HT1080 (cell line): ENCODE measurements around the gene MAP3K8. TPM values are rescaled to one million over a fixed set of nuclear protein-coding genes. Genes with fewer than 3 reads are reported as not detected.
"Not testable (repeated sequence)": the region's sequence is repeated elsewhere in the genome, so short reads cannot be mapped to it uniquely, and the experiment has no call there.

Experiments used
- DNase-seq: peaks from one replicate; pipeline ENCODE4 v3.0.0-alpha.2; 2015; ENCODE audit warnings: low read depth
- total RNA-seq: library from RNA; depleted of rRNA; stranded (reverse); fragments of >200 nt; shearing (Covaris generic); gene quantifications from 2 replicates; pipeline ENCODE4 v1.2.3, GENCODE V29; 2014

Gene MAP3K8
- total RNA-seq, 1 experiment from 2014 or later, result 0.59 TPM

- DNase-seq, result no peak
These were observed 9.1 kb downstream of the MAP3K8 start for GRCh38 chr10:30443049-30443448.

- DNase-seq, result no peak
These were observed 11.7 kb downstream of the MAP3K8 start for GRCh38 chr10:30445711-30446110.

GRCh38 chr10:30447125-30447799 lies 13.3 kb downstream of the MAP3K8 start:
- peak; percentile 58 for DNase-seq

DNA sequence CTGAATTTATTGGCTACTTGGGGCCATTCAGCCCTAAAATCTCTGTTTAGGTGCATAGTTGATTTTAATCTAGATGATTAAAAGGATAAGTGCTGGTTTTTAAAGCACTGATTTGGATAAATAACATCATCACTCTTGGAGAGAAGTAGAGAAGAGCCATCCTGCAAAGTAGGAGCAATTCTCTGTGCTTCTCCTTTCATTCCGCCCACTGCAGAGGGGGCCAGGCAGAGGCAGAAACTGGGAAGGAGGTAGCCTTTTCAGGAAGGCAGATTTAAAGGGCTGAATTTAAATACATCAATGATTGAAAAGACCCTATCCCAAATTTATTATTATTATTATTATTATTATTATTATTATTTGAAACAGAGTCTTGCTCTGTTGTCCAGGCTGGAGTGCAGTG lies 14.1 kb downstream of the MAP3K8 start:
- no peak for DNase-seq

- no peak for DNase-seq
These were observed 20.0 kb downstream of the MAP3K8 start for GRCh38 chr10:30453764-30454527.

DNA sequence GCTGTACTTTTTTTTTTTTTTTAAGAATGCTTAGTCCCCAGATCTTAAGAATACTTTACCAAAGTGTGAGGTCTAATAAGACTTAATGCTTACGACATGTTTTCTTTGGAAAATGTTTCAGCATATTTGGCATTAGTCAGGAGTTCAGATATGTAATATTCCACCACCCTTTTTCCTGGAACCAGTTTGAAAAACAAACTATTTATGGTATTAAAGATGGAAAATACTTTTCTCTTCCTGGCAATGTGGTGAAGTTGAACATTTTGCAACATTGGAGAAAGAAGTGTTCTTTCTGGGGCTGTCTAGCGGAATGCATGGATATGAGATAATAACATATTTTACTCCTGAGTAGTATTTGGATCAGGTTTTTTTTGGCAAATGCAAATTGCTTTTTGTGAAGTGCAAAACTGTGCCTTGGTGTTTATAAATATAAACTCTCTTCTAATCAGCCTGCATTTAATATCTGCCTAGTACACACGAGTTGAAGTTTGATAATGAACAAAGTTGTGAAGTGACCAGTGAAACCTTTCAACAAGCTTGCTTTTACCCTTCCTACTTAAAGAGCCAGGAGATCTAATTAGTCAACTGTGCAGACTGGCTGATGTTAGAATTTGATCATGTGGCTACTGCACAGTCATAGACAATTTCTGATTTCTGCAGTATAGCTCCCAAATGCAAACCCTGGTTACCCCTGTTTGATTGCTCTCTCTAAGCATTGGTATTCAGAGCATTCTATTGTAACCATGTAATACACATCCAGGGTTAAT lies 20.9 kb downstream of the MAP3K8 start:
- no peak for DNase-seq

GRCh38 chr10:30455816-30456215 lies 21.8 kb downstream of the MAP3K8 start:
- DNase-seq, result no peak

DNA sequence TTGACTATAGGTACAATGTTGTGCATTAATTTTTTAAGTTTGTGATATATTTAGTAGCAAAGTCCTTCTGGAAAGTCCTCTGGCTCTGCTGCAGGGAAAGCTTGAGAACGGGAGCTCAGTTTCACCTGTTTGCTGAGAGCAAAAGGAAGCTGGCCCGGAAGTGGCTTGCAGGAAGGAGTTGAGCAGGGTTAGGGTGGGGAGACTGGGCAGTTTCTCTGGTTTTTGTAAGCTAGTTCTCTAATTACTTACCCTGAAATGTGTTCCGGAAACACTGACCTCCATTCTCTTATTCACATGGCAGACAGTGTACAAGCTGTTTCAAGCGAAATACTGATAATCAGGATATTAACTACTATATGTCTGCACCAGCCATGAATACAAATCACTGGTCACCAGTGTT lies 22.3 kb downstream of the MAP3K8 start:
- no peak for DNase-seq

DNA sequence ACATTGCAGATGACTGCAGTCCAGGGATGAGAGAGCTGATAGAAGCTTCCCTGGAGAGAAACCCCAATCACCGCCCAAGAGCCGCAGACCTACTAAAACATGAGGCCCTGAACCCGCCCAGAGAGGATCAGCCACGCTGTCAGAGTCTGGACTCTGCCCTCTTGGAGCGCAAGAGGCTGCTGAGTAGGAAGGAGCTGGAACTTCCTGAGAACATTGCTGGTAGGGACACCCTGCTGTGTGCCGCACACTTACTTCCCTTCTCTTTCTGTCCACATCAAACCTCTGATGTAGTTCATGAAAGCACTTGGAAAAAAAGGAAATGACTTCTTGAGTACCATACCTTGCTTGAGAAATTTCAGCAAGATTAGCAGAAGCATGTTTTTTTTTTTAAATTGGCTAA lies 25.3 kb downstream of the MAP3K8 start:
- DNase-seq, result no peak

DNA sequence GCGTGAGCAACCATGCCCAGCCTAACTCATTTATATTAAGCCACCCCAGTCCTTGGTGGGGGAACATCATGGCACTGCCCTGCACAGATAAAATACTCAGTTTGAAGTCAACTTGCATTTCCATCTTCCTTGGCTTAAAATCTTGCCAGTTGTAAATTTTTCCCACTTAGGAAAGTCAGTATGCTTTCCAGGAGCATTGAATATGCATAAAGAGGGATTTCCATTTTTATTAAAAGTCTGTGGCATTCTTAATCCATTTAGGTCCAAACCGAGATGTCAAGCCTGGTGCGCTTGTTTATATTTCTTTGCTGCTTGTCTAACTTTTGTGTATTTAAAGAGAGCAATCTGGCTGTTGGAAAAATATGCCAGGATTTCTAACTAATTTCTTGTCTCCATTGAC lies 26.1 kb downstream of the MAP3K8 start:
- no peak for DNase-seq

DNA sequence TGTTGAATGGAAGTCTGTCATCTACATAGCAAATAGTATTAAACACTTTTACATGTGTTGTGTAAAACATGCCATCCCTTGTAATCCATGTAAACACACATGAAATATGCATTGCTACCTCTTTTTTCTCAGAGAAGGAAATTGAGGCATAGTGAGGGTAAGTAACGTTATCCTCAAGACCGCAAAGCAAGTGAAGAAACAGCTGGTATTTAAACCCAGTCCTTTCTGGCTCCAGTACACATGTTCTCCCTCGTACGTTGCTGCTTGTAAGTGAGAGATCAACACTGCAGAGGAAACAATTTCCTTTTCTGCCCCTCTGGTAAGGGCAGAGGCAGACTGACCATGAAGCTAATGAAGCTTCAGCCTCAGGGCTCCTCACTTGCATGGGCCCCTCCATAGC lies 28.5 kb downstream of the MAP3K8 start:
- no peak for DNase-seq

- DNase-seq, result peak; percentile 7
These were observed 30.0 kb downstream of the MAP3K8 start for GRCh38 chr10:30463944-30464451.

DNA sequence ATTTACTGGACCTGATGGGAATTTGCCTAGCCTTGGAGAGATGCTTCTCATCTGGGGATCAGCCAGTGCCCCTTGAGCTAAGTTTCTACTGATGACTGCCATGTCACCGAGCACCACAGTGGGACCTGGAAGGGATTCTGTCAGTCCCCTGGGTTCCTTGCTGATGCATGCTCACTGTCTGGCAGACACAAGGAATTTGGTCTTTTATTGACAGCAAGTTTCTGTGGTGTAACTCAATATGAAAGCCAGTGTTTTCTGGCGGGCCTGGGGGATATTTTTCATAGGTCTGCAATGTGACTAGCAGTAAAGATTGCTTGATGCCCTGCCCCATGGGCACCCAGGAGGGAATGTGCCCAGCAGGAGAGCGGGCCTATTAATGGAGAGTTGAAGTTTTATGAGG lies 30.7 kb downstream of the MAP3K8 start:
- DNase-seq, result no peak

- no peak for DNase-seq
These were observed 32.5 kb downstream of the MAP3K8 start for GRCh38 chr10:30466445-30466844.

DNA sequence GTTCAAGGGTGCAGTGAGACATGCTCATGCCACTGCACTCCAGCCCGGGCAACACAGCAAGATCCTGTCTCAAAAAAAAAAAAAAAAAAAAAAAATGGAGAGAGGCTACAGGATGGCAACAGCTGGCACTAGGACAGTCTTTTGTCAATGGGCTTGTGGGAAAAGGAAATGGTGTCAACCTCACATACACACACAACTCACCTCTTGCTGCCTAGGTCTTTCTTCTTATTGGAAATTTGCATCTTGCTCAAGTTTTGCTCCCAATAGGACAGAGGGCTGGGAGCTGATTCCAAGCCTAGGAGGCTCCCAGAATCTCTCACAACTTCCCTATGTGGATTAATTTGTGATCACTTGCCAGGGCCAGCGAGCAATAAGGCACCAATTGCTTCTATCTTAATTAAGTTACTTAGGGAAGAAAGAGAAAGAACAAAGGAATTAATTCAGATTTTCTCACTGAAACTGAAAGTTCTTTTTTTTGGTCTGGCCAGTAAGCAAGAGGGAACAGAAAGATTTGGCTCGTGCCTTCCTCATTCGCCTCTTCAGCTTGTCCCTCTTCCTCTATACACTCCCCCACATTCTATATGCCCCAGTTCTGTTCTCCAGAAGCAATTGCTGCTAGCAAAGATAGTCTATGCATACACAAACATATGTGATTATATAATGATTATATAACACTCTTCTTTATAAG lies 33.8 kb downstream of the MAP3K8 start:
- DNase-seq, result no peak

GRCh38 chr10:30472414-30473155 lies 38.6 kb downstream of the MAP3K8 start:
- no peak for DNase-seq

DNA sequence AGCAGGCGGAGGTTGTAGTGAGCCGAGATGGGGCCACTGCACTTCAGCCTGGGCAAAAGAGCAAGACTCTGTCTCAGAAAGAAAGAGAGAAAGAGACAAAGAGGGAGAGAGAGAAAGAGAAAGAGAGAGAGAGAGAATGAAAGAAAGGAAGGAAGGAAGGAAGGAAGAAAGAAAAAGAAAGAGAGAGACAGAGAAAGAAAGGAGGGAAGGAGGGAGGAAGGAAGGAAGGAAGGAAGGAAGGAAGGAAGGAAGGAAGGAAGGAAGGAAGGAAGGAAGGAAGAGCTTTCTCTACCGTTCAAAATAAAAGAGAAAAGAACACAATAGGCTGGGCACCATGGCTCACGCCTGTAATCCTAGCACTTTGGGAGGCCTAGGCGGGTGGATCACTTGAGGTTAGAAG lies 41.5 kb downstream of the MAP3K8 start:
- not testable (repeated sequence) for DNase-seq

GRCh38 chr10:30476511-30477155 lies 42.6 kb downstream of the MAP3K8 start:
- DNase-seq, result no peak

- DNase-seq, result not testable (repeated sequence)
These were observed 45.5 kb downstream of the MAP3K8 start for GRCh38 chr10:30479513-30479912.

GRCh38 chr10:30481603-30482002 lies 47.6 kb downstream of the MAP3K8 start:
- no peak for DNase-seq
